H9 (cell line): ENCODE data around the gene NLRP1. TPM values are rescaled to one million over a fixed set of nuclear protein-coding genes. Genes with fewer than 3 reads are reported as not detected.

Experiments
- DNase-seq: peaks from one replicate; pipeline ENCODE4 v3.0.0-alpha.2; 2017
- H2AFZ ChIP-seq: one replicate; pipeline ENCODE4 v1.6.1; 2013; ENCODE audit warnings: mild to moderate bottlenecking, low read length, control low read depth, moderate library complexity
- H2AK5ac ChIP-seq: 2 replicates; pipeline ENCODE4 v1.6.1; 2013; ENCODE audit warnings: low read length, control low read depth, mixed read lengths; ENCODE audit not compliant: insufficient read length
- H2BK120ac ChIP-seq: one replicate; pipeline ENCODE4 v1.6.1; 2013; ENCODE audit warnings: low read depth, mild to moderate bottlenecking, low read length, control low read depth, inconsistent platforms; ENCODE audit not compliant: poor library complexity, severe bottlenecking
- H2BK12ac ChIP-seq: 2 replicates; pipeline ENCODE4 v1.6.1; 2013; ENCODE audit warnings: low read length, control low read depth, mixed read lengths, low read depth; ENCODE audit not compliant: insufficient read length
- H2BK15ac ChIP-seq: 2 replicates; pipeline ENCODE4 v1.6.1; 2013; ENCODE audit warnings: low read depth, low read length, control low read depth
- H2BK20ac ChIP-seq: one replicate; pipeline ENCODE4 v1.6.1; 2013; ENCODE audit warnings: low read depth, mild to moderate bottlenecking, low read length, control low read depth, inconsistent platforms; ENCODE audit not compliant: poor library complexity, severe bottlenecking
- H2BK5ac ChIP-seq: 2 replicates; pipeline ENCODE4 v1.6.1; 2013; ENCODE audit warnings: low read length, control low read depth, mixed read lengths; ENCODE audit not compliant: insufficient read length
- H3K14ac ChIP-seq: 2 replicates; pipeline ENCODE4 v1.6.1; 2013; ENCODE audit warnings: low read length, control low read depth; ENCODE audit not compliant: insufficient read depth
- H3K18ac ChIP-seq: 2 replicates; pipeline ENCODE4 v1.6.1; 2013; ENCODE audit warnings: low read depth, mild to moderate bottlenecking, mixed read lengths, low read length, control low read depth; ENCODE audit not compliant: insufficient read length
- H3K23ac ChIP-seq: 2 replicates; pipeline ENCODE4 v1.6.1; 2013; ENCODE audit warnings: low read length, control low read depth, mixed read lengths, low read depth; ENCODE audit not compliant: insufficient read length
- H3K23me2 ChIP-seq: 2 replicates; pipeline ENCODE4 v1.6.1; 2013; ENCODE audit warnings: low read depth, mild to moderate bottlenecking, mixed read lengths, low read length, control low read depth; ENCODE audit not compliant: insufficient read length, poor library complexity, severe bottlenecking
- H3K27ac ChIP-seq: 2 replicates; pipeline ENCODE4 v1.5.1; 2013; ENCODE audit warnings: low read length, control low read depth, mixed read lengths, low read depth; ENCODE audit not compliant: insufficient read length
- H3K27me3 ChIP-seq: 2 replicates; pipeline ENCODE4 v1.6.1; 2013; ENCODE audit warnings: low read length, control low read depth, inconsistent platforms; ENCODE audit not compliant: insufficient read depth
- H3K4ac ChIP-seq: 2 replicates; pipeline ENCODE4 v1.6.1; 2013; ENCODE audit warnings: low read depth, mild to moderate bottlenecking, control low read depth, inconsistent platforms, low read length, moderate library complexity
- H3K4me1 ChIP-seq: 2 replicates; pipeline ENCODE4 v1.6.1; 2013; ENCODE audit warnings: low read length, control low read depth, inconsistent platforms; ENCODE audit not compliant: insufficient read depth
- H3K4me2 ChIP-seq: 2 replicates; pipeline ENCODE4 v1.6.1; 2013; ENCODE audit warnings: low read length, control low read depth, mixed read lengths; ENCODE audit not compliant: insufficient read length, insufficient read depth
- H3K56ac ChIP-seq: 2 replicates; pipeline ENCODE4 v1.6.1; 2013; ENCODE audit warnings: low read depth, mild to moderate bottlenecking, mixed read lengths, low read length, control low read depth; ENCODE audit not compliant: insufficient read length
- H3K79me1 ChIP-seq: 2 replicates; pipeline ENCODE4 v1.6.1; 2013; ENCODE audit warnings: low read depth, mild to moderate bottlenecking, moderate library complexity, low read length, control low read depth, inconsistent platforms; ENCODE audit not compliant: insufficient read depth, poor library complexity, severe bottlenecking
- H3K79me2 ChIP-seq: 2 replicates; pipeline ENCODE4 v1.6.1; 2013; ENCODE audit warnings: low read length, control low read depth, inconsistent platforms; ENCODE audit not compliant: insufficient read depth
- H3K9ac ChIP-seq: 2 replicates; pipeline ENCODE4 v1.6.1; 2013; ENCODE audit warnings: low read length, control low read depth, mixed read lengths; ENCODE audit not compliant: insufficient read length; ENCODE audit errors: extremely low read depth
- H3K9me3 ChIP-seq: one replicate; pipeline ENCODE4 v1.6.1; 2013; ENCODE audit warnings: low read depth, low read length, inconsistent platforms; ENCODE audit not compliant: control insufficient read depth
- H3T11ph ChIP-seq: one replicate; pipeline ENCODE4 v1.6.1; 2013; ENCODE audit warnings: mild to moderate bottlenecking, low read length, control low read depth, inconsistent platforms
- H4K20me1 ChIP-seq: one replicate; pipeline ENCODE4 v1.6.1; 2013; ENCODE audit not compliant: control insufficient read depth, insufficient read length, insufficient read depth
- H4K5ac ChIP-seq: 2 replicates; pipeline ENCODE4 v1.6.1; 2013; ENCODE audit warnings: low read depth, mild to moderate bottlenecking, mixed read lengths, low read length, control low read depth; ENCODE audit not compliant: insufficient read length
- H4K8ac ChIP-seq: replicated peaks from 2 replicates; pipeline ENCODE4 v1.6.1; 2013; ENCODE audit warnings: low read length, control low read depth, mixed read lengths, low read depth; ENCODE audit not compliant: insufficient read length
- H4K91ac ChIP-seq: 2 replicates; pipeline ENCODE4 v1.6.1; 2013; ENCODE audit warnings: low read depth, mild to moderate bottlenecking, moderate library complexity, mixed read lengths, low read length, control low read depth; ENCODE audit not compliant: insufficient read length
- H3K27ac Mint-ChIP-seq, 3 experiments: 2 replicates in 2 of 3; 3 replicates in 1 of 3; pipeline ENCODE4 v1.8.0; 2020 to 2021; ENCODE audit warnings: mixed read lengths in 3 of 3, mild to moderate bottlenecking in 1 of 3, moderate library complexity in 1 of 3
- H3K27me3 Mint-ChIP-seq: 2 replicates; pipeline ENCODE4 v1.8.0; 2021; ENCODE audit warnings: low read depth, mild to moderate bottlenecking, moderate library complexity, mixed read lengths
- H3K36me3 Mint-ChIP-seq, 3 experiments: 2 replicates in 2 of 3; 3 replicates in 1 of 3; pipeline ENCODE4 v1.8.0; 2020 to 2021; ENCODE audit warnings: low read depth in 3 of 3, mixed read lengths in 3 of 3; ENCODE audit not compliant: insufficient read depth in 1 of 3
- H3K4me1 Mint-ChIP-seq, 2 experiments: 2 replicates each; pipeline ENCODE4 v1.8.0; 2020; ENCODE audit warnings: mixed read lengths in 2 of 2
- H3K4me3 Mint-ChIP-seq, 2 experiments: 2 replicates in 1 of 2; 3 replicates in 1 of 2; pipeline ENCODE4 v1.8.0; 2020 to 2021; ENCODE audit warnings: mild to moderate bottlenecking in 2 of 2, mixed read lengths in 2 of 2, moderate library complexity in 1 of 2
- H3K9me3 Mint-ChIP-seq, 2 experiments: 2 replicates in 1 of 2; 3 replicates in 1 of 2; pipeline ENCODE4 v1.8.0; 2020; ENCODE audit warnings: mild to moderate bottlenecking in 2 of 2, mixed read lengths in 2 of 2, moderate library complexity in 1 of 2
- CTCF ChIP-seq: fragments of 200-600 bp; sonication (generic); conservative IDR thresholded peaks from 3 replicates; pipeline ENCODE4 v1.8.0; 2021; ENCODE audit warnings: antibody characterized with exemption, mild to moderate bottlenecking
- WGBS: extraction: QIAGEN DNeasy Blood & Tissue Kit; methylation state at CpG from one replicate; pipeline ENCODE4 v1.1.7; 2013; ENCODE audit warnings: missing lambda C conversion rate, low lambda C conversion rate, mixed read lengths; ENCODE audit not compliant: insufficient read length; ENCODE audit errors: extremely low coverage; 5-methylcytosine and 5-hydroxymethylcytosine counted together
- total RNA-seq: library from RNA; stranded (reverse); gene quantifications from 2 replicates; pipeline ENCODE4 v1.2.1, GENCODE V29; 2021

The NLRP1 gene
- total RNA-seq, 1 experiment from 2014 or later = 12.1 TPM

GRCh38 chr17:5509482-5509881, 74.8 kb downstream of the NLRP1 start:
- Histone ChIP-seq H3T11ph (no peak overlapping the region), H2BK15ac (no peak overlapping the region), H3K4me2 (no peak overlapping the region), H3K23me2 (no peaks in the 10 kb centered on the region), H3K9me3 (no peaks in the 10 kb centered on the region), H2BK120ac (no peak overlapping the region), H3K27me3 (no peaks in the 10 kb centered on the region), H3K27ac (no peak overlapping the region), H2AFZ (no peak overlapping the region), H3K23ac (no peak overlapping the region), H4K8ac (no peak overlapping the region), H3K4me1 (no peaks in the 10 kb centered on the region), H3K18ac (no peak overlapping the region), H2BK5ac (no peak overlapping the region), H3K4ac (no peak overlapping the region), H2BK12ac (no peak overlapping the region), H4K5ac (no peak overlapping the region), H4K91ac (no peak overlapping the region), H4K20me1 (no peaks in the 10 kb centered on the region), H3K9ac (no peak overlapping the region), H2BK20ac (no peak overlapping the region), H3K14ac (no peak overlapping the region), H2AK5ac (no peak overlapping the region), H3K79me2 (no peaks in the 10 kb centered on the region), H3K79me1 (no peaks in the 10 kb centered on the region), H3K56ac (no peak overlapping the region)
- no CpG with 5 or more reads among the region's 8 CpGs for WGBS
- Mint-ChIP-seq H3K9me3 (no peaks in the 10 kb centered on the region), H3K4me1 (peaks cover 8 to 12% of the 10 kb centered on the region in 2 experiments), H3K27ac (no peak overlapping the region), H3K4me3 (no peak overlapping the region), H3K27me3 (peaks cover 3% of the 10 kb centered on the region), H3K36me3 (no peaks in the 10 kb centered on the region)
- DNase-seq = peak; percentile 12
- TF ChIP-seq CTCF = no peak
